Fibroblast of villous mesenchyme (primary cell): ENCODE results near the gene C3AR1. TPM values are rescaled to one million over a fixed set of nuclear protein-coding genes. Genes with fewer than 3 reads are reported as not detected.
"Not testable (repeated sequence)": the region's sequence is repeated elsewhere in the genome, so short reads cannot be mapped to it uniquely, and the experiment has no call there.

Experiments
- DNase-seq: peaks from one replicate; pipeline ENCODE4 v3.0.0-alpha.2; 2010; ENCODE audit warnings: low read depth
- H3K4me3 ChIP-seq: 2 replicates; pipeline ENCODE4 v1.5.1; 2011; ENCODE audit warnings: low read depth, mild to moderate bottlenecking, low read length
- total RNA-seq: library from RNA; depleted of rRNA; stranded (reverse); fragments of >200 nt; gene quantifications from 2 replicates; pipeline ENCODE4 v1.2.3, GENCODE V29; 2012
- TF ChIP-seq, protein P1 (sequence below): IDR thresholded peaks from 2 replicates; pipeline ENCODE4 v1.5.1; 2012; ENCODE audit warnings: low read depth, mild to moderate bottlenecking, low read length; ENCODE audit not compliant: insufficient read depth

The C3AR1 gene
- total RNA-seq, 1 donor: under 0.01 TPM

DNA sequence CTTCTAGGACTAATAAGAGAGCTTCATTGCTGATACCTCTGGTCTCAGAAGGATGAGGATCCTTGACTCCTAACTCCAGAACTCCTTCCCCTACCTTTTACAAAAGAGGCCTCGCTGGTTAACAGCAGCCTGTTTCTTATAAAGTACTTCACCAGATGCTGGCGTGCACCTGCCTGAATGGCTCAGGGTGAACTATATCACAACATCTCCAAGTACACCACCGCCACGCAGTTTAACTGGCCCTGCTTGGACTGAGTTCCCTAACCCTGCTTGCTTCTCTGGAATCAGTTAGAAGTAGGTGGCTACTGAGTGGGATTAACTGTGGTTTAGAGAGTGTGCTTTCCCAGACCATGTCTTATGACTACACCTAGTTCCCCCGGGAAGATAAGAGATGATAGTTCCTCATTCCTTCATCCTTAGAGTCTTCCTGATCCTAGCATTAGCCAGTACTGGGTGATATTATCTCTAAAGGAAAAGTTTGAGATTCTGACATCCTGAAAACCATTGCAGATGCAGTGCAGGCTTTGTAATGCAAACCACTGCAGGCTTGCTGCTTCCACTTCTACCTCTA lies 30.6 kb downstream of the C3AR1 start:
- peak overlapping the region; percentile 95 for H3K4me3 ChIP-seq
- DNase-seq: peak; percentile 89
- TF ChIP-seq, protein P1, sequence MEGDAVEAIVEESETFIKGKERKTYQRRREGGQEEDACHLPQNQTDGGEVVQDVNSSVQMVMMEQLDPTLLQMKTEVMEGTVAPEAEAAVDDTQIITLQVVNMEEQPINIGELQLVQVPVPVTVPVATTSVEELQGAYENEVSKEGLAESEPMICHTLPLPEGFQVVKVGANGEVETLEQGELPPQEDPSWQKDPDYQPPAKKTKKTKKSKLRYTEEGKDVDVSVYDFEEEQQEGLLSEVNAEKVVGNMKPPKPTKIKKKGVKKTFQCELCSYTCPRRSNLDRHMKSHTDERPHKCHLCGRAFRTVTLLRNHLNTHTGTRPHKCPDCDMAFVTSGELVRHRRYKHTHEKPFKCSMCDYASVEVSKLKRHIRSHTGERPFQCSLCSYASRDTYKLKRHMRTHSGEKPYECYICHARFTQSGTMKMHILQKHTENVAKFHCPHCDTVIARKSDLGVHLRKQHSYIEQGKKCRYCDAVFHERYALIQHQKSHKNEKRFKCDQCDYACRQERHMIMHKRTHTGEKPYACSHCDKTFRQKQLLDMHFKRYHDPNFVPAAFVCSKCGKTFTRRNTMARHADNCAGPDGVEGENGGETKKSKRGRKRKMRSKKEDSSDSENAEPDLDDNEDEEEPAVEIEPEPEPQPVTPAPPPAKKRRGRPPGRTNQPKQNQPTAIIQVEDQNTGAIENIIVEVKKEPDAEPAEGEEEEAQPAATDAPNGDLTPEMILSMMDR: no peak

DNA sequence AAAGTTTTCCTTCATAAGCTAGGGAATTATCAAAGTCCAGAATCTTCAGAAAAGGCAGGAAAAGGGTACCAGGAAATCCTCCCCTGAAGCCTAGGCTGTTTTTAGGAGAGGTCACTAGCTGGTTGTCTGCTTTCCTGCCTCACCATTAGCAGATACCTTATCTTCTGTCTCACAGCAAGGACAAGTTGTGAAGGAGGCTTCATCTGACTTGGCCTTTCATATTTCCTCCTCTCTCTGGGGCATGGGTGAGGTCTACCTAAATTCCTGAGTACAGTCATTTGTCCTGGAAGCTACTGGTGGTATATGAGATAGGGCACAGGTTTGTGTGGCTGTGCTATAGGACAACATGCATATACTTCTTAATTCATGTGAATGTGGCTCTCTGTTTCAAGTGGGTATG lies 31.4 kb downstream of the C3AR1 start:
- H3K4me3 ChIP-seq: peak overlapping the region; percentile 95
- peak; percentile 22 for DNase-seq

DNA sequence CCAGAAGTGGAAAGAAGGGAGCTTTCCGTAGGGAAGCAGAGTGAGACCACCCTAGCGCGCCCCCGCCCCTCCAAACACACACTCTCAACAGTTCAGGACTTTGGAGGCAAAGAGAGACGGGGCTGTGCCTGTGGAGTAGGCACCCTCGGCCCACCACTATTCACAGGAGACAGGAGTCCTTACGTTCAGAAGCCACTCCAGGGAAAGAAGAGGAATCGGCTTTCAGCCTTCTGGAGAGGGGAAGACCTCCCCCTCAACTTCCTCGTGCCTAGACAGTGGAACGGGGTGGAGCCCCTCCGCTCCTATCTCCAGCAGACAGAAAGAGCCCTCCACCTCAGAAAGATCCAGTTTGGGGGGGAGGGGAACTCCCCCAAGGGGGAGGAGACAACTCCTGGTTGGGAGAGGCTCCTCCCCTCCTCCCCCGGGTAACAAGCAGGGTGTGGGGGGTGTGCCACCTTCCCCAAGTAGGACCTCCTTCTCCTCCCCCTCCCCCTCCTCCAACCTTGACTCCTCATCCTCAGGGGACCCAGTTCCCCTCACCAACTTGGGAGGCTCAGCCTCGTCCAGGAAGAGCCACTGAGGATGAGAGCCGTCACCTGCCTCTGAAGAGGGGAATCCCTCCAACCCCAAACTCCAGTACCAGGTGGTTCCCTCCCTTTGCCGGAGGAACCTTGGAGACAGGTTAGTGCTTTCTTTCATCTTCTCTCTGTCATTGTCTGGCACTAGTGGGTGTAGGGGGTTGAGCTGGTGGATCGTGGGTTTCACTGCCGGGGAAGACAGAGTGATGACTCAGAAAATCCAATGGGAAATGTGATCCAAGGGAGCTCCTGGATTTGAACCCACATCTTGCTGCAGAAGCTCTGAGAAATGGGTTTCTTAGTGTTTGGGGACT lies 32.8 kb downstream of the C3AR1 start:
- peak overlapping the region; percentile 95 for H3K4me3 ChIP-seq
- peak; percentile 68 for DNase-seq
- TF ChIP-seq, protein P1: no peak

More for the DNA sequence above, 31.4 kb downstream of the C3AR1 start:
- TF ChIP-seq, protein P1: no peak

DNA sequence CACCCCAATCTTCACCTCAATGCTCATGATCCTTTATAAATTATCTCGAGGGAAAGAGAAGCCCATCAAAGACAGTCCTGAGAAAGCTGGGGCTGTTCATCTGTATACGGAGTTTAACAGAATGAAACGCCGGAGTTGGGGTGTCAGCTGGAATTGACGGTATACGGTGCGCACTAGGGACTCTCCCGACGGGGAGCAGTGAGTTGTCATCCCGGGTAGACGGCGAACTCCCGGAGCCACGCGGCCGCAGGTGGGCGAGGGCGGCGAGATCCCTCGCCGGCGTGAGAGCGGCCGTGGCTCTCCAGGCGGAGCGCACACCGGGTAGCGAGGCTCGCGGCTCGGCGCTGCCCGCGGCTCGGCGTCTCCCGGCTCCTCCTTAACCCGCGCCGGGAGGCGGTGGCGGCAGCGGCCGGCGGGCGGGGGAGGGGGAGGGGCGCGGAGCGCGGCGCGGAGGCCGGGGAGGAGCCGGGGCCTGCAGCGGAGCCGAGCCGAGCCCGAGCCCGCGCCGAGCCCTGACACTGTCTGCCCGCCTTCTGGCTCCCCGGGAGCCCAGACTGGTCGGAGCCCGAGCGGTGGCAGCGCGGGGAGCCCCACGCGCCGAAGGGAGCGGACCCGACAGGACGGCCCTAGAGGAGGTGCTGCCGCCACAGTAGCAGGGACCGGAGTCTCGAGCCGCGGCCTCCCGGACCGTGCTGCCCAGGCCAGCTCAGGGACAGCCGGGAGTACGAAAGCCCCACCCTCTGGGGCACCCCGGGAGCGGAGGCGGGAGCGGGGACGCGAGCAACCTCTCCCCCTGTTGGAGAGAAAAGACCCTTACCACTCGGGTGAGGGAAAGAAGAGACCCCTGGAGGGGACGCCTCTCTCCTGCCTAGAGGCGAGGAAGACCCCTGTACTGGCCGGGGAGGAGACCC lies 33.7 kb downstream of the C3AR1 start, which contains the start of gene FOXJ2:
Gene FOXJ2 (plus strand): TSS at position 475 of the 911 bp plus-strand sequence. CDS start 7,117 bp downstream, outside the sequence.
- TF ChIP-seq, protein P1: no peak
- peak; percentile 75 for DNase-seq
- H3K4me3 ChIP-seq: peak within 1 kb of the TSS; percentile 95

DNA sequence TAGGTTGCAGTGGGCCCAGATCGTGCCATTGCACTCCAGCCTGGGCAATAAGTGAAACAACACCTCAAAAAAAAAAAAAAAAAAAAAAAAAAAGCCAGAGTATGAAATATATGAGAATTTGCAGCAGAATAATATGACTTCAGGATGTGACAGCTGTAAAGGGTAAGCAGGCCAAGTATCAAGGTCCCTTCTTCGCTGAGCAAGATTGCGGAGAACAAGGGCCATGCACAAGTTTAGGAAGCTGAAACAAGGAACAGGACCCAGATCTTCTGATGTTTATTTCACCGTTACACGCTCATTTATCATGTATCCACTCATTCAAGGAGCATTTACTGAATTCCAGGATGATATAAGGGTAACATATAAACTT lies 34.3 kb downstream of the C3AR1 start:
- TF ChIP-seq, protein P1: no peak
- peak overlapping the region; percentile 66 for H3K4me3 ChIP-seq
- DNase-seq: peak; percentile 21

DNA sequence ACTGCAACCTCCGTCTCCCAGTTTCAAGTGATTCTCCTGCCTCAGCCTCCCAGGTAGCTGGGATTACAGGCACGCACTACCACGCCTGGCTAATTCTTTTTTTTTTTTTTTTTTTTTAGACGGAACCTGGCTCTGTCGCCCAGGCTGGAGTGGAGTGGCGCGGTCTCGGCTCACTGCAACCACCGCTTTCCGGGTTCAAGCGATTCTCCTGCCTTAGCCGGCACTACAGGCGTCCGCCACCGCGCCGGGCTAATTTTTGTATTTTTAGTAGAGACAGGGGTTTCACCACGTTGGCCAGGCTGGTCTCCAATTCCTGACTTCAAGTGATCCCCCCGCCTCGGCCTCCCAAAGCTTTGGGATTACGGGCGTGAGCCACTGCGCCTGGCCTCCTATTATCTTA lies 35.1 kb downstream of the C3AR1 start:
- not testable (repeated sequence) for DNase-seq, H3K4me3 ChIP-seq
